GM19395 (cell line): ENCODE measurements around the gene APELA.

Experiments used
- ATAC-seq: cut with Tn5 transposase; IDR thresholded peaks from one replicate; pipeline ENCODE4 v1.9.1; 2021; ENCODE audit warnings: mild to moderate bottlenecking, moderate library complexity; ENCODE audit not compliant: unreplicated experiment

APELA gene

GRCh38 chr4:164876700-164877324 lies at the start of gene APELA:
Gene APELA, plus strand, starts transcription at chr4:164877178. Its CDS starts 154 bp downstream, at chr4:164877332.
- ATAC-seq, result peak; percentile 100

GRCh38 chr4:164828955-164829354 lies 48.0 kb upstream of the APELA start:
- no peak for ATAC-seq

GRCh38 chr4:164846566-164846965 lies 30.4 kb upstream of the APELA start:
- ATAC-seq, result no peak

- no peak for ATAC-seq
Observed at GRCh38 chr4:164847016-164847415, 30.0 kb upstream of the APELA start.

- ATAC-seq, result peak; percentile 88
Observed at GRCh38 chr4:164847967-164848649, 28.9 kb upstream of the APELA start.

GRCh38 chr4:164856396-164856795 lies 20.6 kb upstream of the APELA start:
- no peak for ATAC-seq

- peak; percentile 57 for ATAC-seq
Observed at GRCh38 chr4:164866817-164867490, 10.0 kb upstream of the APELA start.

- no peak for ATAC-seq
Observed at GRCh38 chr4:164871673-164872072, 5.3 kb upstream of the APELA start.

GRCh38 chr4:164872481-164872880 lies 4.5 kb upstream of the APELA start:
- ATAC-seq, result no peak

GRCh38 chr4:164874789-164875188 lies 2.2 kb upstream of the APELA start:
- ATAC-seq, result no peak

- no peak for ATAC-seq
Observed at GRCh38 chr4:164880489-164881262, 3.7 kb downstream of the APELA start.

- ATAC-seq, result peak; percentile 37
Observed at GRCh38 chr4:164888096-164888715, 11.2 kb downstream of the APELA start.

GRCh38 chr4:164890691-164891090 lies 13.7 kb downstream of the APELA start:
- ATAC-seq, result no peak

GRCh38 chr4:164892018-164892417 lies 15.0 kb downstream of the APELA start:
- ATAC-seq, result peak; percentile 85

GRCh38 chr4:164894702-164895101 lies 17.7 kb downstream of the APELA start:
- ATAC-seq, result peak; percentile 77

- no peak for ATAC-seq
Observed at GRCh38 chr4:164902608-164903007, 25.6 kb downstream of the APELA start.

GRCh38 chr4:164904336-164904735 lies 27.4 kb downstream of the APELA start:
- ATAC-seq, result no peak

- ATAC-seq, result no peak
Observed at GRCh38 chr4:164904941-164905340, 28.0 kb downstream of the APELA start.

- no peak for ATAC-seq
Observed at GRCh38 chr4:164906368-164906767, 29.4 kb downstream of the APELA start.

GRCh38 chr4:164913506-164913905 lies 36.5 kb downstream of the APELA start:
- peak; percentile 72 for ATAC-seq

- no peak for ATAC-seq
Observed at GRCh38 chr4:164918956-164919355, 42.0 kb downstream of the APELA start.
